Caco-2 (cell line): Measurements from ENCODE around the gene SMCO2. TPM values are rescaled to one million over a fixed set of nuclear protein-coding genes. Genes with fewer than 3 reads are reported as not detected.
A peak's percentile ranks its signal among the peaks of the same experiment; 100 is the strongest.

ENCODE experiments used
- BruUV-seq: library from RNA; stranded (reverse); fragments of 400-500 nt; replicated peaks from 2 replicates; lab custom pipeline; 2021; lab: Mats Ljungman, UMichigan
- CTCF ChIA-PET: fragments of 300-600 bp; sonication (Branson Sonifier 250); formaldehyde crosslinking; loops from one replicate; lab custom pipeline; 2022; ENCODE audit warnings: antibody characterized with exemption; lab: Charles Lee
- POLR2A ChIA-PET: fragments of 300-600 bp; sonication (Branson Sonifier 250); formaldehyde crosslinking; loops from one replicate; lab custom pipeline; 2022; ENCODE audit warnings: antibody characterized with exemption; lab: Charles Lee
- DNase-seq, 2 experiments: peaks; one replicate each; pipeline versions ENCODE4 v3.0.0 to v3.0.0-alpha.2; 2020 to 2022
- H3K27me3 ChIP-seq: replicated peaks from 2 replicates; pipeline ENCODE4 v1.6.0; 2011; ENCODE audit warnings: low read length; ENCODE audit not compliant: control insufficient read depth, insufficient read depth
- H3K36me3 ChIP-seq: 2 replicates; pipeline ENCODE4 v1.5.1; 2011; ENCODE audit warnings: low read length; ENCODE audit not compliant: control insufficient read depth, insufficient read depth
- H3K4me1 ChIP-seq: fragments of 250-450 bp; sonication (Bioruptor Pico); 2 replicates; pipeline ENCODE4 v1.5.1; 2020; ENCODE audit warnings: mild to moderate bottlenecking
- H3K4me3 ChIP-seq: 2 replicates; pipeline ENCODE4 v1.5.1; 2011; ENCODE audit warnings: low read depth, mild to moderate bottlenecking, control low read depth, low read length
- H3K9me3 ChIP-seq: fragments of 250-450 bp; sonication (Bioruptor Pico); 2 replicates; pipeline ENCODE4 v1.5.1; 2020; ENCODE audit warnings: mild to moderate bottlenecking, moderate library complexity
- H3K27ac Mint-ChIP-seq: one replicate; pipeline ENCODE4 v1.8.0; 2022; ENCODE audit warnings: mixed read lengths; ENCODE audit not compliant: unreplicated experiment
- H3K27me3 Mint-ChIP-seq: one replicate; pipeline ENCODE4 v1.8.0; 2022; ENCODE audit warnings: mixed read lengths; ENCODE audit not compliant: insufficient read depth, unreplicated experiment
- H3K36me3 Mint-ChIP-seq: one replicate; pipeline ENCODE4 v1.8.0; 2022; ENCODE audit warnings: mild to moderate bottlenecking, mixed read lengths; ENCODE audit not compliant: insufficient read depth, unreplicated experiment
- H3K4me1 Mint-ChIP-seq: one replicate; pipeline ENCODE4 v1.8.0; 2022; ENCODE audit warnings: low read depth, mixed read lengths; ENCODE audit not compliant: unreplicated experiment
- H3K4me3 Mint-ChIP-seq: one replicate; pipeline ENCODE4 v1.8.0; 2022; ENCODE audit warnings: mild to moderate bottlenecking, moderate library complexity, mixed read lengths; ENCODE audit not compliant: unreplicated experiment
- H3K9me3 Mint-ChIP-seq: one replicate; pipeline ENCODE4 v1.8.0; 2022; ENCODE audit warnings: mixed read lengths; ENCODE audit not compliant: unreplicated experiment
- intact Hi-C: fragments of 100-400 bp; cut with micrococcal nuclease; formaldehyde crosslinking; loops from one replicate; pipeline ENCODE4 v1.10.0; 2022; ENCODE audit not compliant: unreplicated experiment
- total RNA-seq: library from RNA; stranded (reverse); gene quantifications from 2 replicates; pipeline ENCODE4 v1.2.3, GENCODE V29; 2022
- TF ChIP-seq, protein P1 (sequence below), 2 experiments: fragments of 200-600 bp in 1 of 2; IDR thresholded peaks; 1 replicate in 1 of 2; 2 replicates in 1 of 2; pipeline versions ENCODE4 v1.5.1 to v1.8.0; 2011 to 2022; ENCODE audit warnings: antibody characterized with exemption in 1 of 2, control low read depth in 1 of 2, inconsistent platforms in 1 of 2, low read depth in 1 of 2, low read length in 1 of 2, mild to moderate bottlenecking in 1 of 2, moderate library complexity in 1 of 2; ENCODE audit not compliant: insufficient read depth in 1 of 2, severe bottlenecking in 1 of 2, unreplicated experiment in 1 of 2

Gene SMCO2
- total RNA-seq, 1 experiment from 2014 or later = 0.93 TPM

DNA sequence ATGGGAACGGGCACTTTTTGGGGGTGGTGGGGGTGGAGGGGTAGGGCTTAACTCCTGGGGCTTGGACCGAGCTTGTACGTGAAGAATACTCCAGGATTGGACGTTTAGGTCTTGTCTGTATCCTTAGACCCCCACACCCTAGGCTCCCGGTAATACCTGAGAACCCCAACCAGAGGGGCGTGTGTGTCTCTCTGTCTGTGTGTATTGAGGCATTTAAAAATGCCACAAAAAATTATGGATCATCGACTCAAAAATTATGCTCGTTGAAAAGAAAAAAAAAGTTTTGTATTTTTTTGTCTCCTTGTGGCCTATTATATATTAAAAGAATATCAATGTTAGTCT is 77.9 kb downstream of the SMCO2 start:
- Mint-ChIP-seq H3K27me3 (no peaks in the 10 kb centered on the region), H3K4me1 (peaks cover 32% of the 10 kb centered on the region), H3K27ac (peak overlapping the region; percentile 98), H3K9me3 (no peaks in the 10 kb centered on the region), H3K36me3 (peaks cover 11% of the 10 kb centered on the region), H3K4me3 (peak overlapping the region; percentile 80)
- Histone ChIP-seq H3K4me1 (peaks cover 22% of the 10 kb centered on the region), H3K9me3 (no peaks in the 10 kb centered on the region), H3K36me3 (no peaks in the 10 kb centered on the region), H3K27me3 (no peaks in the 10 kb centered on the region), H3K4me3 (peak overlapping the region; percentile 62)
- intact Hi-C loops = loop anchor here (1.0 to 5.0 kb wide), 8 partner anchors 36 to 280 kb away; partner anchors contain the start of gene STK38L
- TF ChIP-seq, protein P1, sequence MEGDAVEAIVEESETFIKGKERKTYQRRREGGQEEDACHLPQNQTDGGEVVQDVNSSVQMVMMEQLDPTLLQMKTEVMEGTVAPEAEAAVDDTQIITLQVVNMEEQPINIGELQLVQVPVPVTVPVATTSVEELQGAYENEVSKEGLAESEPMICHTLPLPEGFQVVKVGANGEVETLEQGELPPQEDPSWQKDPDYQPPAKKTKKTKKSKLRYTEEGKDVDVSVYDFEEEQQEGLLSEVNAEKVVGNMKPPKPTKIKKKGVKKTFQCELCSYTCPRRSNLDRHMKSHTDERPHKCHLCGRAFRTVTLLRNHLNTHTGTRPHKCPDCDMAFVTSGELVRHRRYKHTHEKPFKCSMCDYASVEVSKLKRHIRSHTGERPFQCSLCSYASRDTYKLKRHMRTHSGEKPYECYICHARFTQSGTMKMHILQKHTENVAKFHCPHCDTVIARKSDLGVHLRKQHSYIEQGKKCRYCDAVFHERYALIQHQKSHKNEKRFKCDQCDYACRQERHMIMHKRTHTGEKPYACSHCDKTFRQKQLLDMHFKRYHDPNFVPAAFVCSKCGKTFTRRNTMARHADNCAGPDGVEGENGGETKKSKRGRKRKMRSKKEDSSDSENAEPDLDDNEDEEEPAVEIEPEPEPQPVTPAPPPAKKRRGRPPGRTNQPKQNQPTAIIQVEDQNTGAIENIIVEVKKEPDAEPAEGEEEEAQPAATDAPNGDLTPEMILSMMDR (IDR thresholded peaks at IDR 0.05; ENCODE audit: insufficient read depth in 1 of 2, low read depth in 1 of 2, low read length in 1 of 2, severe bottlenecking in 1 of 2, unreplicated experiment in 1 of 2) = no peak
- BruUV-seq = no TSS peak
- ChIA-PET POLR2A (interaction anchor here (0.6 to 2.2 kb wide), 16 partner anchors 9 to 291 kb away, joined by 3 to 16 read pairs (median 7); partner anchors contain the start of gene MRPS35), CTCF (interaction anchor here (0.6 to 1.8 kb wide), 9 partner anchors 16 to 509 kb away, joined by 3 to 17 read pairs (median 3); no protein-coding TSS in a partner anchor)
- DNase-seq = no peak

DNA sequence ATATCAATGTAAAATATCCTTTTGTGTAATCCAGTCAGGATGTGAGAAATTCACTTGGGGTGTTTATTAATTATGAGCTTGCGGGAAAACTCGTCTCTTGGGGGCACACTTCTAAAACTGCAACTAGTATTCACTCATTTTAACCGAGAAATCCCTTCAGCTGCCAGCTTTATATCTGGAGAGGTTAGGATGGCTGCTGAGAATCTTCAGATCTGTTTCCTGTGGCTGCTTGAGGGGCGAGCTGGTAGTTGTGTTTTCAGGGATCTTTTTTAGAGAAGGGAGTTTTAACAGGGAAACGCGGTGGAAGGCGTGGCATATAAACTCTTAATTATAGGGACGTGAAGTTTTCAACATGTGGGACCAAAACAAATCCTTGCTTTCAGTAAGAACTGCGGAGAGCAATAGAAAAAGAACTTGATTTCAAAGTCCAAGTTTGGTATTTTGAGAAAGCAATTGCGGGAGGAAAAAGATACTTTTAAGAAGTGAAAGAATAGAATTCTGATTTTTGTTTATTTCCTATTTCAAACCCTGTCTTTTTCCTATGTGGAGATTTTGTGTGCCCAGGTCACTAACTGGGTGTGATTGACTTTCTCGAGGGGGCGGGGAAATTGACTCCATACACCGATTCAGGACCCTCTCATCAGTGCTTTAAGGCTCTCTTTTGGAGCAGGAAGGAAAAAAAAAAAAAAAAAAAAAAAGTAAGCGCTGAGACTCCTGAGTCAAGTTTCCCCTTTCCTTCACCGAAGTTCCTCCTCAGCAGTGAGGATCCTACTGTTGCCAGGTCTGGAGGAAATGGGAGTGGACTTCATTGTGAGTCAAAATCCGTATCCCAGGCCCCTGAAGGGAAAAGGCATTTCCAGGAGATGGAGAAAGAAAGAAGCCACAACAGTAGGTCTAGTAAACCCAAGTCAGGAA is 78.6 kb downstream of the SMCO2 start:
- POLR2A ChIA-PET = interaction anchor here (0.9 to 2.2 kb wide), 7 partner anchors 10 to 102 kb away, joined by 3 to 12 read pairs (median 7); no protein-coding TSS in a partner anchor
- TSS peak; percentile 57 for BruUV-seq
- H3K36me3 ChIP-seq = no peaks in the 10 kb centered on the region
- Mint-ChIP-seq H3K9me3 (no peaks in the 10 kb centered on the region), H3K27me3 (no peaks in the 10 kb centered on the region), H3K27ac (peak overlapping the region; percentile 98), H3K36me3 (peaks cover 11% of the 10 kb centered on the region), H3K4me3 (peak overlapping the region; percentile 80), H3K4me1 (peaks cover 32% of the 10 kb centered on the region)
- intact Hi-C loops = loop anchor here (1.0 to 5.0 kb wide), 8 partner anchors 36 to 281 kb away; partner anchors contain the start of gene STK38L
- CTCF ChIA-PET = interaction anchor here (0.8 to 1.8 kb wide), 5 partner anchors 82 to 100 kb away, joined by 3 to 17 read pairs (median 3); no protein-coding TSS in a partner anchor
- TF ChIP-seq, protein P1 (IDR thresholded peaks at IDR 0.05; ENCODE audit: insufficient read depth in 1 of 2, low read depth in 1 of 2, low read length in 1 of 2, severe bottlenecking in 1 of 2, unreplicated experiment in 1 of 2) = peak in 1 of 2 experiments; percentile 2
- DNase-seq = no peak
- no peaks in the 10 kb centered on the region for H3K27me3 ChIP-seq
- H3K4me3 ChIP-seq = peak overlapping the region; percentile 62
- H3K4me1 ChIP-seq = peaks cover 22% of the 10 kb centered on the region
- no peaks in the 10 kb centered on the region for H3K9me3 ChIP-seq

DNA sequence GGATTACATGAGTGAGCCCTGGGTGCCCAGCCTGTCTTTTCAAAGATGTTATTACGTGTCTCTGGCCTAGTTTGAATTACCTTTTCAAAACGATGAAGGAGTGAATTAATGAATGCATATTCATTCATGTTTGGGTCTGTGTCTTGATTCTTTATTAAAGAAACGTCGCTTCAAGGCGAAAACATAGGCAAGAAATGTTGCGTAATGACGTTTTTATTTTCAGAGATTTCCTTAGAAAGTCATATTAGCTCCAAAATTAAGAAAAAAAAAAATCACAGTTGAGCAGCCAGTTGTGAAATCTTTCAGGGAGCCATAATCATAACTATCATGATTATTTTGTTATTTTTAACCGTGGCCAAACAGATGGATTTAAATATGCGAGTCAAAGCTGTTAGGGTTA is 81.0 kb downstream of the SMCO2 start:
- BruUV-seq = no TSS peak
- Mint-ChIP-seq H3K4me3 (no peak overlapping the region), H3K9me3 (no peaks in the 10 kb centered on the region), H3K4me1 (peaks cover 16% of the 10 kb centered on the region), H3K27me3 (no peaks in the 10 kb centered on the region), H3K36me3 (peaks cover 11% of the 10 kb centered on the region), H3K27ac (no peak overlapping the region)
- POLR2A ChIA-PET = no interaction called here
- DNase-seq = no peak
- no peaks in the 10 kb centered on the region for H3K9me3 ChIP-seq
- no peaks in the 10 kb centered on the region for H3K27me3 ChIP-seq
- CTCF ChIA-PET = no interaction called here
- peaks cover 13% of the 10 kb centered on the region for H3K4me1 ChIP-seq
- no peaks in the 10 kb centered on the region for H3K36me3 ChIP-seq
- H3K4me3 ChIP-seq = no peak overlapping the region
- intact Hi-C loops = no loop called here
- TF ChIP-seq, protein P1 (IDR thresholded peaks at IDR 0.05; ENCODE audit: insufficient read depth in 1 of 2, low read depth in 1 of 2, low read length in 1 of 2, severe bottlenecking in 1 of 2, unreplicated experiment in 1 of 2) = no peak
